ENCODE results near the gene NEK2. TPM values are rescaled to one million over a fixed set of nuclear protein-coding genes. Genes with fewer than 3 reads are reported as not detected.
A peak's percentile ranks its signal among the peaks of the same experiment; 100 is the strongest.

NEK2 gene
- total RNA-seq, 1 donor from 2014 or later, result 3.9 TPM

- peaks cover 4% of the 10 kb centered on the region for H3K27me3 Mint-ChIP-seq (ENCODE audit: unreplicated experiment)
- no peak for DNase-seq (ENCODE audit: low spot score)
- no peak overlapping the region for H3K4me3 Mint-ChIP-seq (ENCODE audit: unreplicated experiment)
- no peaks in the 10 kb centered on the region for H3K36me3 Mint-ChIP-seq (ENCODE audit: low read depth, unreplicated experiment)
- no peak overlapping the region for H3K27ac Mint-ChIP-seq (ENCODE audit: unreplicated experiment)
- no peaks in the 10 kb centered on the region for H3K4me1 Mint-ChIP-seq (ENCODE audit: unreplicated experiment)
- no peak for TF ChIP-seq CTCF (IDR thresholded peaks at IDR 0.05; ENCODE audit: unreplicated experiment)
- no peaks in the 10 kb centered on the region for H3K9me3 Mint-ChIP-seq (ENCODE audit: unreplicated experiment)
Measured at GRCh38 chr1:211616965-211617297, 58.5 kb downstream of the NEK2 start.

- TF ChIP-seq CTCF (IDR thresholded peaks at IDR 0.05; ENCODE audit: unreplicated experiment), result no peak
- Mint-ChIP-seq H3K27me3 (ENCODE audit: unreplicated experiment) (peaks cover 4% of the 10 kb centered on the region), H3K36me3 (ENCODE audit: low read depth, unreplicated experiment) (no peaks in the 10 kb centered on the region), H3K27ac (ENCODE audit: unreplicated experiment) (no peak overlapping the region), H3K4me3 (ENCODE audit: unreplicated experiment) (no peak overlapping the region), H3K9me3 (ENCODE audit: unreplicated experiment) (no peaks in the 10 kb centered on the region), H3K4me1 (ENCODE audit: unreplicated experiment) (no peaks in the 10 kb centered on the region)
- no peak for DNase-seq (ENCODE audit: low spot score)
Measured at GRCh38 chr1:211616231-211616964, 59.0 kb downstream of the NEK2 start.

- Mint-ChIP-seq H3K9me3 (ENCODE audit: unreplicated experiment) (no peaks in the 10 kb centered on the region), H3K27me3 (ENCODE audit: unreplicated experiment) (peaks cover 2% of the 10 kb centered on the region), H3K4me3 (ENCODE audit: unreplicated experiment) (no peak overlapping the region), H3K4me1 (ENCODE audit: unreplicated experiment) (peaks cover 3% of the 10 kb centered on the region), H3K27ac (ENCODE audit: unreplicated experiment) (no peak overlapping the region), H3K36me3 (ENCODE audit: low read depth, unreplicated experiment) (no peaks in the 10 kb centered on the region)
- no peak for DNase-seq (ENCODE audit: low spot score)
- no peak for TF ChIP-seq CTCF (IDR thresholded peaks at IDR 0.05; ENCODE audit: unreplicated experiment)
Measured at GRCh38 chr1:211614615-211615014, 60.8 kb downstream of the NEK2 start.

GRCh38 chr1:211613951-211614350, 61.5 kb downstream of the NEK2 start:
- no peak overlapping the region for H3K4me3 Mint-ChIP-seq (ENCODE audit: unreplicated experiment)
- no peak for TF ChIP-seq CTCF (IDR thresholded peaks at IDR 0.05; ENCODE audit: unreplicated experiment)
- peaks cover 2% of the 10 kb centered on the region for H3K27me3 Mint-ChIP-seq (ENCODE audit: unreplicated experiment)
- H3K4me1 Mint-ChIP-seq (ENCODE audit: unreplicated experiment), result peaks cover 9% of the 10 kb centered on the region
- DNase-seq (ENCODE audit: low spot score), result no peak
- H3K36me3 Mint-ChIP-seq (ENCODE audit: low read depth, unreplicated experiment), result no peaks in the 10 kb centered on the region
- peak overlapping the region; percentile 41 for H3K27ac Mint-ChIP-seq (ENCODE audit: unreplicated experiment)
- H3K9me3 Mint-ChIP-seq (ENCODE audit: unreplicated experiment), result no peaks in the 10 kb centered on the region

GRCh38 chr1:211613108-211613947, 62.1 kb downstream of the NEK2 start:
- Mint-ChIP-seq H3K4me3 (ENCODE audit: unreplicated experiment) (no peak overlapping the region), H3K27me3 (ENCODE audit: unreplicated experiment) (peaks cover 2% of the 10 kb centered on the region), H3K27ac (ENCODE audit: unreplicated experiment) (peak overlapping the region; percentile 41), H3K9me3 (ENCODE audit: unreplicated experiment) (no peaks in the 10 kb centered on the region), H3K4me1 (ENCODE audit: unreplicated experiment) (peaks cover 10% of the 10 kb centered on the region), H3K36me3 (ENCODE audit: low read depth, unreplicated experiment) (no peaks in the 10 kb centered on the region)
- no peak for TF ChIP-seq CTCF (IDR thresholded peaks at IDR 0.05; ENCODE audit: unreplicated experiment)
- no peak for DNase-seq (ENCODE audit: low spot score)

Data from endothelial cell (in vitro differentiated cells).